A549 (cell line): ENCODE data around the gene CNTNAP5.

ENCODE experiments used
- CTCF ChIP-seq: fragments of >200 bp; sonication (Bioruptor Twin); formaldehyde crosslinking; IDR thresholded peaks from 3 replicates; pipeline ENCODE4 v1.5.1; 2016
- KDM5A ChIP-seq: fragments of 200-600 bp; sonication (generic); IDR thresholded peaks from 2 replicates; pipeline ENCODE4 v1.6.1; 2016; ENCODE audit warnings: antibody characterized with exemption, mild to moderate bottlenecking
- MAZ ChIP-seq: fragments of 150-350 bp; IDR thresholded peaks from 2 replicates; pipeline ENCODE4 v1.6.1; 2014; ENCODE audit warnings: antibody characterized with exemption, low read depth, low read length, borderline replicate concordance
- POLR2A ChIP-seq: IDR thresholded peaks from 2 replicates; pipeline ENCODE4 v1.6.1; 2012; ENCODE audit warnings: mild to moderate bottlenecking, low read length
- ZFP36 ChIP-seq: fragments of 450-650 bp; IDR thresholded peaks from 2 replicates; pipeline ENCODE4 v1.6.1; 2014; ENCODE audit warnings: borderline replicate concordance; ENCODE audit not compliant: partially characterized antibody

- TF ChIP-seq CTCF (no peak), ZFP36 (no peak), MAZ (no peak), POLR2A (no peak), KDM5A (no peak)
Observed at GRCh38 chr2:124026503-124026902, 1.4 kb downstream of the CNTNAP5 start.
